A673 (cell line): Measurements from ENCODE around the gene ST7L.

Source experiments
- CTCF ChIP-seq: fragments of 300-800, 200-600 bp; sonication (generic); conservative IDR thresholded peaks from 2 replicates; pipeline ENCODE4 v1.5.1; 2017; ENCODE audit warnings: low read depth, mild to moderate bottlenecking, antibody characterized with exemption, low read length, moderate library complexity, mixed read lengths
- EZH2 ChIP-seq: fragments of 200-600 bp; sonication (generic); IDR thresholded peaks from 2 replicates; pipeline ENCODE4 v1.6.1; 2017; ENCODE audit warnings: borderline replicate concordance, low read depth, mild to moderate bottlenecking, mixed read lengths, antibody characterized with exemption, low read length; ENCODE audit not compliant: poor library complexity, severe bottlenecking

- TF ChIP-seq EZH2 (no peak), CTCF (no peak)
Observed at GRCh38 chr1:112496290-112496689, 122.7 kb downstream of the ST7L start.
